Adrenal gland (tissue), 12 donors: ENCODE results near the gene PLAAT4. TPM values are rescaled to one million over a fixed set of nuclear protein-coding genes. Genes with fewer than 3 reads are reported as not detected.
A peak's percentile ranks its signal among the peaks of the same experiment; 100 is the strongest.

Experiments used
- DNase-seq, 7 donors: peaks; one replicate each; pipeline ENCODE4 v3.0.0-alpha.2; 2019 to 2020
- H3K27ac ChIP-seq, 5 donors: fragments of 200-600 bp; sonication (generic) in 4 of 5; 1 replicate in 3 of 5; 2 replicates in 2 of 5; pipeline versions ENCODE4 v1.5.1 to v1.8.0; 2016 to 2020; ENCODE audit warnings: mild to moderate bottlenecking in 1 of 5
- H3K27me3 ChIP-seq: fragments of 200-600 bp; 2 replicates; pipeline ENCODE4 v1.8.0; 2021
- H3K36me3 ChIP-seq, 2 donors: fragments of 200-600 bp; replicated peaks in 1 of 2; 1 replicate in 1 of 2; 2 replicates in 1 of 2; pipeline versions ENCODE4 v1.5.1 to v1.8.0; 2018 to 2022
- H3K4me1 ChIP-seq, 2 donors: fragments of 200-600 bp; replicated peaks in 1 of 2; 1 replicate in 1 of 2; 2 replicates in 1 of 2; pipeline versions ENCODE4 v1.5.1 to v1.8.0; 2018 to 2021
- H3K4me3 ChIP-seq, 4 donors: fragments of 200-600 bp; sonication (generic) in 3 of 4; one replicate each; pipeline ENCODE4 v1.5.1; 2016 to 2018
- H3K9me3 ChIP-seq, 3 donors: fragments of 200-600 bp; sonication (generic) in 1 of 3; replicated peaks in 1 of 3; 1 replicate in 2 of 3; 2 replicates in 1 of 3; pipeline versions ENCODE4 v1.5.1 to v1.8.0; 2016 to 2021
- CTCF ChIP-seq, 6 experiments: fragments of 450-650 bp in 4 of 6; fragments of 200-600 bp in 2 of 6; sonication (generic) in 1 of 6; IDR thresholded peaks; 1 replicate in 5 of 6; 2 replicates in 1 of 6; pipeline versions ENCODE4 v1.5.1 to v1.8.0; 2016 to 2021; ENCODE audit warnings: antibody characterized with exemption in 6 of 6, mild to moderate bottlenecking in 2 of 6, moderate library complexity in 1 of 6
- POLR2A ChIP-seq, 2 donors: fragments of 450-650 bp; IDR thresholded peaks; one replicate each; pipeline ENCODE4 v1.6.1; 2017; ENCODE audit warnings: antibody characterized with exemption in 2 of 2, mild to moderate bottlenecking in 2 of 2, moderate library complexity in 1 of 2
- WGBS, 4 donors: extraction: QIAGEN DNeasy Blood & Tissue Kit in 2 of 4; methylation state at CpG; one replicate each; pipeline versions ENCODE4 v1.1.5 to v1.1.7; 2013 to 2017; 5-methylcytosine and 5-hydroxymethylcytosine counted together
- intact Hi-C, 2 donors: fragments of 100-400 bp; cut with DNase I; formaldehyde crosslinking; loops; one replicate each; pipeline versions ENCODE4 v1.14.1 to v1.15.0; 2022 to 2023
- polyA plus RNA-seq, 3 donors: library from polyadenylated mRNA; stranded (reverse); fragments of 200-250 nt in 2 of 3; fragments of 350-450 nt in 1 of 3; fragmentation: Illumina TruSeq in 1 of 3; extraction: RNeasy Lipid Tissue Mini Kit (QIAGEN cat#74804) in 1 of 3; gene quantifications; one replicate each; pipeline ENCODE4 v1.2.3, GENCODE V29; 2013 to 2014
- total RNA-seq, 9 donors: library from RNA; depleted of rRNA in 4 of 9; stranded (reverse); fragments of >200 nt in 4 of 9; fragments of 120-200 nt in 1 of 9; fragmentation: NEBNext Ultra II Directional in 1 of 9; extraction: Animal tissue kit (Norgen Biotek cat#: 25700) in 1 of 9; gene quantifications; one replicate each; pipeline versions ENCODE4 v1.1.0 to v1.2.4, GENCODE V29; 2013 to 2023
- donor health status: healthy with polysubstance abuse.
- donor health status: Bipolar disorder and iron deficiency.
- donor health status: DM: yes; HTN: yes; CAD: no.
- donor health status: DM: no; HTN: no; CAD: no.
- donor health status: DM: no; HTN: no; CAD: no.
- donor health status: DM: yes; HTN: yes; CAD: no.

The PLAAT4 gene
- total and polyA plus RNA-seq, 12 donors: 3.7 to 49.5 (median 27.1) TPM

- no peaks in the 10 kb centered on the region for H3K27me3 ChIP-seq
- TF ChIP-seq CTCF (IDR thresholded peaks at IDR 0.05) (no peak), POLR2A (IDR thresholded peaks at IDR 0.05) (no peak)
- 84 to 89% (median 86%) methylated on average over 2 to 4 of the region's 4 CpGs for WGBS, 4 donors
- H3K4me1 ChIP-seq: peaks cover 0 to 5% of the 10 kb centered on the region in 2 donors
- DNase-seq: no peak
- H3K9me3 ChIP-seq: no peaks in the 10 kb centered on the region
- no peak overlapping the region for H3K4me3 ChIP-seq
- no peak overlapping the region for H3K27ac ChIP-seq
- H3K36me3 ChIP-seq: no peaks in the 10 kb centered on the region
- intact Hi-C loops: no loop called here
These were observed 28.3 kb downstream of the PLAAT4 start for GRCh38 chr11:63564784-63565350.

- intact Hi-C loops: no loop called here
- no peak for TF ChIP-seq POLR2A (IDR thresholded peaks at IDR 0.05)
- TF ChIP-seq CTCF (IDR thresholded peaks at IDR 0.05): no peak
These were observed 30.6 kb downstream of the PLAAT4 start for GRCh38 chr11:63567044-63567840.

GRCh38 chr11:63569570-63569969 is 33.0 kb downstream of the PLAAT4 start:
- TF ChIP-seq CTCF (IDR thresholded peaks at IDR 0.05) (no peak), POLR2A (IDR thresholded peaks at IDR 0.05) (no peak)
- peak in 1 of 7 donors; percentile 17 for DNase-seq
- 85 to 88% (median 87%) methylated on average over 3 of the region's 3 CpGs for WGBS, 4 donors
- Histone ChIP-seq H3K4me3 (no peak overlapping the region), H3K4me1 (peaks cover 0 to 5% of the 10 kb centered on the region in 2 donors), H3K27me3 (no peaks in the 10 kb centered on the region), H3K36me3 (no peaks in the 10 kb centered on the region), H3K9me3 (no peaks in the 10 kb centered on the region), H3K27ac (no peak overlapping the region)
- intact Hi-C loops: no loop called here

More at GRCh38 chr11:63567044-63567840, 30.6 kb downstream of the PLAAT4 start:
- H3K4me1 ChIP-seq: peaks cover 0 to 5% of the 10 kb centered on the region in 2 donors
- peak in 3 of 7 donors; percentile 31 to 40 (median 31) for DNase-seq
- H3K27me3 ChIP-seq: no peaks in the 10 kb centered on the region
- H3K4me3 ChIP-seq: no peak overlapping the region
- no peaks in the 10 kb centered on the region for H3K9me3 ChIP-seq
- peak overlapping the region in 1 of 5 donors; percentile 55 for H3K27ac ChIP-seq
- H3K36me3 ChIP-seq: no peaks in the 10 kb centered on the region
- WGBS, 4 donors: 49 to 55% (median 50%) methylated on average over 5 of the region's 5 CpGs

GRCh38 chr11:63572026-63572688 is 35.5 kb downstream of the PLAAT4 start:
- no peak for TF ChIP-seq CTCF (IDR thresholded peaks at IDR 0.05)
- no peak for TF ChIP-seq POLR2A (IDR thresholded peaks at IDR 0.05)
- peaks cover 0 to 5% of the 10 kb centered on the region in 2 donors for H3K4me1 ChIP-seq
- H3K4me3 ChIP-seq: no peak overlapping the region
- H3K36me3 ChIP-seq: no peaks in the 10 kb centered on the region
- H3K27me3 ChIP-seq: no peaks in the 10 kb centered on the region
- intact Hi-C loops: no loop called here
- WGBS, 4 donors: 46 to 59% (median 56%) methylated on average over 3 of the region's 3 CpGs
- no peak for DNase-seq
- no peak overlapping the region for H3K27ac ChIP-seq
- H3K9me3 ChIP-seq: no peaks in the 10 kb centered on the region
